Hematopoietic multipotent progenitor cell treated with erythropoietin and hydrocortisone succinate and interleukin-3 and kit ligand, for 15 days (in vitro differentiated cells): ENCODE results near the gene CFTR.
"Not testable (repeated sequence)": the region's sequence is repeated elsewhere in the genome, so short reads cannot be mapped to it uniquely, and the experiment has no call there.

Experiments used
- DNase-seq: peaks from one replicate; pipeline ENCODE4 v3.0.0-alpha.2; 2015; ENCODE audit warnings: low spot score

The CFTR gene

GRCh38 chr7:117479225-117480054, at the start of gene CFTR:
CFTR (plus strand) TSS chr7:117480025; CDS start chr7:117480095, 70 bp downstream.
- DNase-seq = no peak

DNA sequence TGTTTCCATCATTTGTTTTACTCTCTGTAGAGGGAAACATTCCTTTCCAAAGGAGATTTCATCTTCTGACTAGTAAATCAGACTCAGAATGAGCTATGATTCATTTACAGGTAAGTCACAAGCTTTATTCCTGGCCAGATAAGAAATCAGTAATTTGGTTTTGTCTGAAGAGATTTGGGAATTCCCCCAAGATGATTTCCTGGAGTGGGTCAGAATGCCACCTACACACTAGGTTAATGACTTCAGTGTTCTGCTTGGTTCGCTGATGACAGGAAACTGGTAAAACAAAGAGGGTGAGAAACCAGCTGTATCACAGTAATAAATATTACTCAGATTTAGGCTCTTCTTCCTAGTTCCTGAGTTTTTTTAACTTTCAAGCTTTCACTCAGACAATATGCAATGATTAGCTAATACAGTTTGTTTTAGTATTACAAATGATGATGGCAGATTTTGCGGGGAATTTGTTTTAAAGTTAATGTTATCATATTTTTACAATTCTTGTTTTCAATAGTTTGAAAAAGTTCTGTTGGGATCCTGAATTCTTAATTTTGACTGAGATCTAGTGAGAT, 44.3 kb upstream of the CFTR start:
- DNase-seq = no peak

GRCh38 chr7:117444646-117445045, 35.2 kb upstream of the CFTR start:
- DNase-seq = no peak

GRCh38 chr7:117445206-117445605, 34.6 kb upstream of the CFTR start:
- no peak for DNase-seq

DNA sequence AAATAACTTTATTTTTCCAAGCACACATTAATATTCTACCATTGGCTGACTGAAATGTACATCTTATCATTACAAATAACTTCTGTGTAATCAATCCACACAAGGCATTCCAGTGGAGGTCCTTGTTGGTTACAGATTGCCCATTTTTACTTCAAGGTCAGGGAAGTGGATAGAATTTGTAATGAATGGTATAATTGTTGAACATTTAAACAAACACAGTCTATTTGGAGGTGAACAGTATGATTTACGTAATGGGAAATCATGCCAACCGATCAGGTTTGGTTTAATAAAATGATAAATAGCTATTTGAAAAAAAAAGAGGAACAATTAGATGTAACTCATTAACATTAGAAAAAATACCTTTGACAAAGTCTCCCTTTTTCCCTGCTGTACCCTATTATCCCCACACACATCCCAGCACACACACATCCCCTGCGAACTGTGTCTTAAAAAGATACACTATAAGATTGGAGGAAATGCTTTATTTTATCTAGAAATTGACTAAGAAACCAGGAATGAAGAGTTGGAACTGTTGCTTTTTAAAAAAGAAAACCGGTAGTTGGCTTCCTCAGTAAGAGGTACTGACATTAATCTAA, 33.5 kb upstream of the CFTR start:
- no peak for DNase-seq

DNA sequence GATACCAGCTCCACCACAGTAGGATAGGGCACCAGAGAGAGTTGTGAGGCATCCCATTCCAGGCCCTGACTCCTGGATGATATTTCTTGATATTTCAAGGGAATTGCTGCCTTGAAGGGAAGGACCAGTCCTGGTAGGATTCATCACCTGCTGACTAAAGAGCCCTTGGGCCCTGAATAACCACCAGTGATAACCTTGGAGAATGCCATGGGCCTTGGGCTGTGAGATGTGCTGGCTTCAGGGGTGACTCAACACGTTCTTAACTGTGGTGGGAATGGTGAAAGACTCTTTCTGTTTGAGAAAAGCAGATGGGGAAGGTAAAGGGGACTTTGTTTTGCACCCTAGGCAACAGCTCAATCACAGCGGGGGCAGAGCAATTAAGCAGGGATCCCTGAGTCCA, 31.2 kb upstream of the CFTR start:
- DNase-seq = no peak

- DNase-seq = no peak
These were observed 20.7 kb upstream of the CFTR start for GRCh38 chr7:117458977-117459583.

- no peak for DNase-seq
These were observed 20.1 kb upstream of the CFTR start for GRCh38 chr7:117459735-117460134.

DNA sequence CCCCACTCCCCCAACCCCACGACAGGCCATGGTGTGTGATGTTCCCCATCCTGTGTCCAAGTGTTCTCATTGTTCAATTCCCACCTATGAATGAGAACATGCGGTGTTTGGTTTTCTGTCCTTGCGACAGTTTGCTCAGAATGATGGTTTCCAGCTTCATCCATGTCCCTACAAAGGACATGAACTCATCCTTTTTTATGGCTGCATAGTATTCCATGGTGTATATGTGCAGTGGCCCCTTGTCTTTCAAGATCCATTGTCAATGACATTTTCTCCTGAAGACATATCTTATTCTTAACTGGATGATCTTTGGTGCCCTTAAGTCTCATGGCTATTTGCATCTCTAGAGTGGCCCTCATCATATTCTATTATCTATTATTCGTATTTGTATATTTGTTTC, 19.0 kb upstream of the CFTR start:
- DNase-seq = not testable (repeated sequence)

DNA sequence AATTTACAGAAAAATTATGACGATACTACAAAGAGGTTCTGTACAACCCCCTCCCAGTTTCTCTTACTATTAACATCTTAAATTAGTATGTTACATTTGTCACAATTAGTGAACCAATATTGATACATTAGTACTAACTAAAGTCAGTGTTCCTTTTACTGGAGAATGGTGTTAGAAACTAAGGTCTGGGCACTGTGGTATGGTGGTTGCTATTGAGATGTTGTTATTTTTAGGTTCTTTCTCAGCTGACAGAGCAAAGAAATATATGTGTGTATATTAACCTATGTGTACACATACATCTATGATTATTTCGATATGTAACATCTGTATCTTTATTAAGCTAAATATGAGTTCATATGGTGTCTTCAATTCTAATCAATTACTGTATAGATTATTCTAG, 11.7 kb upstream of the CFTR start:
- DNase-seq = no peak

- no peak for DNase-seq
These were observed 9.0 kb upstream of the CFTR start for GRCh38 chr7:117470777-117471176.

DNA sequence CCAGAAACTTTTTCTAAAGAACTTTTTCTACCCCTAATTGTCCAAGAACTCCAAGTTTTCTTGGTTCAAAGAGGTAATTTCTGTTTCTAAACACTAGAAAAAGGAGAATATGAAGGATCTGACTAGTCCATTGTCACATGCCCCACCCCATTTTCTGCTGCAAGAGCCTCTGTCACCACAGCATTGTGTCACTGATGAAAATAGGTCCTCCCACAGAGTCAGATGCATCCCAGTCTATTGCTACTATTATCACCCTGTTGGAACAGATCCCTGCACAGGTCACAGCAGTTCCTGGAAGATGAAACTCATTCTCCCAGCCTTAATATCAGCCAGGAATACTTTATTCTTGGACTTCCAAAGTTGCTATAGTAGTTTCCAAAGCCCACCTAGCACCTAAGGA, 7.5 kb upstream of the CFTR start:
- DNase-seq = no peak

- DNase-seq = no peak
These were observed 3.1 kb upstream of the CFTR start for GRCh38 chr7:117476557-117477215.

GRCh38 chr7:117478836-117479224, 995 bp upstream of the CFTR start:
- no peak for DNase-seq

- no peak for DNase-seq
These were observed 184 bp downstream of the CFTR start for GRCh38 chr7:117480055-117480362.

DNA sequence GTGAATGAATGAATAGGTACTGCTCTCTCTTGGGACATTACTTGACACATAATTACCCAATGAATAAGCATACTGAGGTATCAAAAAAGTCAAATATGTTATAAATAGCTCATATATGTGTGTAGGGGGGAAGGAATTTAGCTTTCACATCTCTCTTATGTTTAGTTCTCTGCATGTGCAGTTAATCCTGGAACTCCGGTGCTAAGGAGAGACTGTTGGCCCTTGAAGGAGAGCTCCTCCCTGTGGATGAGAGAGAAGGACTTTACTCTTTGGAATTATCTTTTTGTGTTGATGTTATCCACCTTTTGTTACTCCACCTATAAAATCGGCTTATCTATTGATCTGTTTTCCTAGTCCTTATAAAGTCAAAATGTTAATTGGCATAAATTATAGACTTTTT, 1.2 kb downstream of the CFTR start:
- DNase-seq = no peak

DNA sequence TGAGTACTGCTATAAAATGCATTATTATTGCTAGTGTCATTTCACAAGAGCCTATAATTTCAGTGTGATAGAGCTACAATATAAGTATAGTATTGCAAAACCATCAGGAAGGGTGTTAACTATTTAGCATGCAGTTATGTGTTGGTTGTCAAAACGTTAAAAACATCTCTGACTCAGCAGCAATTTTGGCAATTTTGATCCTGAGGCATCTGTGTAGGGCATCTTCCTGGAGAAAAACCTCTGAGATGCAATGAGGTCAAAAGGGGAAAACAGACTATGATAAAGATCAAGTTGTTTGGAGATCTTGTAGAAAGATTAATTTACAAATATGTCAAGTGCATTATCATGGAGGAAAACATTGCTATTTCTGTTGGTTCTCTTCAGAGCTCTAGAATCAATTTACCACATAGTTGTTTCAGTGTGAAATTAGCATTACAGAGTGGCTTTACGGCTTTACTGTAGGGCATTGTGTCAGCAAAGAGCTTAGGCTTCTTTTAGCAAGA, 5.3 kb downstream of the CFTR start:
- DNase-seq = no peak

- DNase-seq = no peak
These were observed 9.2 kb downstream of the CFTR start for GRCh38 chr7:117489016-117489415.

- DNase-seq = no peak
These were observed 9.6 kb downstream of the CFTR start for GRCh38 chr7:117489430-117489829.

- no peak for DNase-seq
These were observed 10.1 kb downstream of the CFTR start for GRCh38 chr7:117489911-117490310.

GRCh38 chr7:117492649-117493048, 12.8 kb downstream of the CFTR start:
- no peak for DNase-seq

DNA sequence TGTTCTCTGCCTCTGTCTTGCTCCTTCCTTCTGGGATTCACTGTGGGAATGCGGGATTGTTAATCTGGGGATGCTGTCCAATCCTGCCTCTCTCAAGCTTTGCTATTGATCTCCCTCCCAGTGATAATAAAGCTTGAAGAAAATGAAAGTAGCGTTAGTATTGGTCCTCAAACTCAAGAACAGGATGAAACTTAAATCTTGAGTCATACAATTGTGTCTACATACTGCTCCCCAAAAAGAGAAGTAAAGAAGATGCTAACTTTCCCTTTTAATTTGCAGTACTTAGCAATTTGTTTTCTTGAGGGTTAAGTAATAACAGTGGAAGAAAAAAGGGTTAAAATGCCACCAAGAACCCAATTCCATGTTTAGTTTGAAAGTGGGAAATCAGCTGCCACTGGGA, 13.6 kb downstream of the CFTR start:
- no peak for DNase-seq

GRCh38 chr7:117495308-117495707, 15.5 kb downstream of the CFTR start:
- DNase-seq = no peak
